KMS-11 (cell line): Measurements from ENCODE around the gene ANKRD44.

Source experiments
- H2AFZ ChIP-seq: fragments of 200-600 bp; sonication (generic); 2 replicates; pipeline ENCODE4 v1.6.1; 2016; ENCODE audit warnings: antibody characterized with exemption, mixed run types, low read depth
- H3K27ac ChIP-seq: fragments of 200-600 bp; sonication (generic); 2 replicates; pipeline ENCODE4 v1.6.1; 2016; ENCODE audit warnings: mild to moderate bottlenecking, mixed run types
- H3K27me3 ChIP-seq: fragments of 200-600 bp; sonication (generic); 2 replicates; pipeline ENCODE4 v1.6.1; 2017; ENCODE audit warnings: mild to moderate bottlenecking, low read depth, mixed run types, moderate library complexity; ENCODE audit not compliant: insufficient read depth
- H3K36me3 ChIP-seq: fragments of 200-600 bp; sonication (generic); 2 replicates; pipeline ENCODE4 v1.6.1; 2017; ENCODE audit warnings: mild to moderate bottlenecking, mixed run types; ENCODE audit not compliant: insufficient read depth
- H3K4me1 ChIP-seq: fragments of 200-600 bp; sonication (generic); 2 replicates; pipeline ENCODE4 v1.6.1; 2016; ENCODE audit warnings: mild to moderate bottlenecking, low read depth, mixed run types; ENCODE audit not compliant: poor library complexity, severe bottlenecking
- H3K4me2 ChIP-seq: fragments of 200-600 bp; sonication (generic); 2 replicates; pipeline ENCODE4 v1.7.0; 2016; ENCODE audit warnings: mild to moderate bottlenecking, mixed run types
- H3K4me3 ChIP-seq: fragments of 200-600 bp; sonication (generic); IDR thresholded peaks from 2 replicates; pipeline ENCODE4 v1.6.1; 2017; ENCODE audit warnings: low read depth, low read length, mixed read lengths; ENCODE audit not compliant: insufficient read depth
- H3K79me2 ChIP-seq: fragments of 200-600 bp; sonication (generic); 2 replicates; pipeline ENCODE4 v1.6.1; 2016; ENCODE audit warnings: low read depth, mixed run types; ENCODE audit not compliant: insufficient read depth
- H3K9ac ChIP-seq: fragments of 200-600 bp; sonication (generic); 2 replicates; pipeline ENCODE4 v1.6.1; 2016; ENCODE audit warnings: mild to moderate bottlenecking, mixed run types
- H4K20me1 ChIP-seq: fragments of 200-600 bp; sonication (generic); 2 replicates; pipeline ENCODE4 v1.6.1; 2016; ENCODE audit warnings: mild to moderate bottlenecking, mixed run types; ENCODE audit not compliant: insufficient read depth
- TF ChIP-seq, protein P1 (sequence below): fragments of 200-600 bp; sonication (generic); conservative IDR thresholded peaks from 2 replicates; pipeline ENCODE4 v1.6.1; 2017; ENCODE audit warnings: low read depth, mild to moderate bottlenecking, antibody characterized with exemption, low read length, moderate library complexity, mixed read lengths

Gene ANKRD44

DNA sequence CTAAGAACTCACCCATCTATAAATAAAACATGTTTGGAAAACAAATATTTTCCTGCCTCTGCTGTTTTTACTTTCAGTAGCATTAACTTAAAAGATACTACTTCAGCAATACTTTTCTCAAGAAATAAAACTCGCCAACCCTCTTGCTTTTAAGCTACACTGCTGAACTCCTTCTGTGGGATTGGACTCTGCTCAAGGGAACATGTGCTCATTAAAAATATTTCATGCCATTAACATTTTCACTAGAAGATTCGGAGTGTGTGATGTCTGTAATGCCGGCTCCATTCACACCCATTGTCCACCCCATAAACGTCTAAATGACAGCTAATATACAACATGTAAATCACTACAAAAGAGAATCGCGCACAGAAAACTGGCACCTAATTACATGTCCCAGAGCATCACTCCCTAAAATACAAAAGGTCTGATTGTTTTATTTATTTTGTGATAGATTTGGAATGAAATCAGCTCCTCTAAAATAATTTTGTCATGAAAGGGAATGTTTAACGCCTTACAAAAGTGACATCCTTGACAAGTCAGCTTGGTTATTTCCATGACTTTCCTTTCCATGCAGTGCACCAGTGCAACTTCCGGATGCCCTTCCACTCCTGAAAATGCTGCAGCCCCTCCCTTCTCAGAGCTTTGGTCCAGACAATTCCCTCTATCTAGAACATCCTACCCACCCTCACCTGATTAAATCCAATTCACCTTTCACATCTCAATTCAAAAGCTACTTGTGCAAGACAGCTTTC lies 73.1 kb downstream of the ANKRD44 start:
- Histone ChIP-seq H3K4me3 (no peak overlapping the region), H3K4me1 (peaks cover 41% of the 10 kb centered on the region), H2AFZ (no peak overlapping the region), H3K9ac (no peak overlapping the region), H3K36me3 (no peaks in the 10 kb centered on the region), H3K27me3 (no peaks in the 10 kb centered on the region), H4K20me1 (no peaks in the 10 kb centered on the region), H3K79me2 (no peaks in the 10 kb centered on the region; the same call in 1 of the 2 replicates), H3K27ac (no peak overlapping the region; the same call in 1 of the 2 replicates), H3K4me2 (no peak overlapping the region)
- TF ChIP-seq, protein P1, sequence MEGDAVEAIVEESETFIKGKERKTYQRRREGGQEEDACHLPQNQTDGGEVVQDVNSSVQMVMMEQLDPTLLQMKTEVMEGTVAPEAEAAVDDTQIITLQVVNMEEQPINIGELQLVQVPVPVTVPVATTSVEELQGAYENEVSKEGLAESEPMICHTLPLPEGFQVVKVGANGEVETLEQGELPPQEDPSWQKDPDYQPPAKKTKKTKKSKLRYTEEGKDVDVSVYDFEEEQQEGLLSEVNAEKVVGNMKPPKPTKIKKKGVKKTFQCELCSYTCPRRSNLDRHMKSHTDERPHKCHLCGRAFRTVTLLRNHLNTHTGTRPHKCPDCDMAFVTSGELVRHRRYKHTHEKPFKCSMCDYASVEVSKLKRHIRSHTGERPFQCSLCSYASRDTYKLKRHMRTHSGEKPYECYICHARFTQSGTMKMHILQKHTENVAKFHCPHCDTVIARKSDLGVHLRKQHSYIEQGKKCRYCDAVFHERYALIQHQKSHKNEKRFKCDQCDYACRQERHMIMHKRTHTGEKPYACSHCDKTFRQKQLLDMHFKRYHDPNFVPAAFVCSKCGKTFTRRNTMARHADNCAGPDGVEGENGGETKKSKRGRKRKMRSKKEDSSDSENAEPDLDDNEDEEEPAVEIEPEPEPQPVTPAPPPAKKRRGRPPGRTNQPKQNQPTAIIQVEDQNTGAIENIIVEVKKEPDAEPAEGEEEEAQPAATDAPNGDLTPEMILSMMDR: no peak

DNA sequence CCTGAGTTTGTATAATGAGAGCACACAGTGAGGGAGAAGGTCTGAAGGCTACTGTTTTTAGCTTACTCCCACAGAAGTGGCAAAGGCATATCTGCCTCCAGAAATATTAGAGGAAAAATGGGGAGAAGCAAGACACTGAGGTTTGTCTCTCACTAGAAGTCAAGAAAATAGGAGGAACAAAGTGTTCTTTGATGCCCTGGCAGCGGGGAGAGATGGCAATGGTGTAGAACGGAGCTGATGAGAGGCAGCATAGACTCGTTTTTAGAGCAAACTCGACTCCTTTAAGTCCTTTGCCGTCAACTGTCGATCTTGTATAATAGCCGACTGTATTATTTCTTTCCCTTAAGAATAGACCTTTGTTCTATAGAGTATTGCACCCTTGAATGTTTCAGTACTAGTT lies 73.8 kb downstream of the ANKRD44 start:
- no peak overlapping the region for H3K27ac ChIP-seq
- no peaks in the 10 kb centered on the region for H3K27me3 ChIP-seq
- no peak overlapping the region for H2AFZ ChIP-seq
- H3K4me2 ChIP-seq: no peak overlapping the region
- H3K4me1 ChIP-seq: peaks cover 37% of the 10 kb centered on the region
- H3K9ac ChIP-seq: no peak overlapping the region
- H3K79me2 ChIP-seq: no peaks in the 10 kb centered on the region; the same call in 1 of the 2 replicates
- no peaks in the 10 kb centered on the region for H3K36me3 ChIP-seq
- no peaks in the 10 kb centered on the region for H4K20me1 ChIP-seq
- H3K4me3 ChIP-seq: no peak overlapping the region
- TF ChIP-seq, protein P1: no peak

DNA sequence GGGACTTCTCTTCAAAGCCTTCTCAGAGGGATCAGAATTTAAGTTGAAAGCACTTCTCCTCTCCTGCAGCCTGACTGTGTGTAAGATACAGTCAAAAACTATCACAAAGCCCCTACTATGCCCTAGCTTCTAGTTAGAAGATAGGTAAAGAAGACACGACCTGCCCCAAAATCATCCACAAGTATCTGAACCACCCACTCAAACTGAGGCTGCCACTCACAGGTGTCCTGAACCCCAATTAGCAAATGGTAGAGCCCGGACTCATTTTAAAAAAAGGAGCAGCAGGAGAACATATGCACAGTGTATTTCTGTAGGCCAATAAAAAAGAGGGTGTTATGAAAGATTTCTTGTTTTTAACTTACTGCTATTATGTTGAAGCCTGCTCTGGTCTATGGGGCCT lies 74.4 kb downstream of the ANKRD44 start:
- no peaks in the 10 kb centered on the region for H3K36me3 ChIP-seq
- H3K9ac ChIP-seq: no peak overlapping the region
- no peaks in the 10 kb centered on the region for H4K20me1 ChIP-seq
- no peak overlapping the region for H3K4me2 ChIP-seq
- TF ChIP-seq, protein P1: no peak
- peaks cover 31% of the 10 kb centered on the region for H3K4me1 ChIP-seq
- no peaks in the 10 kb centered on the region for H3K27me3 ChIP-seq
- H2AFZ ChIP-seq: no peak overlapping the region
- no peak overlapping the region for H3K27ac ChIP-seq
- H3K4me3 ChIP-seq: no peak overlapping the region
- no peaks in the 10 kb centered on the region; the same call in 1 of the 2 replicates for H3K79me2 ChIP-seq

DNA sequence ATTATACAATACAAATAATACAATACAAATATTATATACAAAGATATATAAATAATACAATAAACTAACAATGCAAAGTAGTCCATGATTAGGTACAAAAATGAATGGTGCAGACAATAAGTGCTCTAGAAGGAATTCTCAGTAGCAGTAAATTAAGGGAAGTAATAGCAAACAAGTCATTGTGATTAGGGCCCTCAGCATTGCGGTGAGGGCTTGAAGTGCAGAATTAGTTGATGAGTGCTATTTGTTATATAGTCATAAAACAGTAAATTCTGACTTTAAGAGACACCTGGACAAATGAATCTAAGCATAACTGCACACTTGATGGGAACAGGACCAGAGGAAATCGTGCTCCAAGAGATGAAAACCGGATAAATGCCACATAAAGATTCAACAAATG lies 74.9 kb downstream of the ANKRD44 start:
- no peaks in the 10 kb centered on the region; the same call in 1 of the 2 replicates for H3K79me2 ChIP-seq
- no peak overlapping the region for H3K4me2 ChIP-seq
- no peaks in the 10 kb centered on the region for H4K20me1 ChIP-seq
- H3K27me3 ChIP-seq: no peaks in the 10 kb centered on the region
- H3K27ac ChIP-seq: no peak overlapping the region
- H3K9ac ChIP-seq: no peak overlapping the region
- no peak overlapping the region for H2AFZ ChIP-seq
- H3K4me3 ChIP-seq: no peak overlapping the region
- no peaks in the 10 kb centered on the region for H3K36me3 ChIP-seq
- H3K4me1 ChIP-seq: peaks cover 26% of the 10 kb centered on the region
- TF ChIP-seq, protein P1: no peak
